Lung (tissue), 12 donors: Measurements from ENCODE around the gene DSG2. TPM values are rescaled to one million over a fixed set of nuclear protein-coding genes. Genes with fewer than 3 reads are reported as not detected.

ENCODE experiments used
- ATAC-seq: fragments of 200-7000 bp; cut with Tn5 transposase; one replicate; pipeline ENCODE4 v1.9.1; 2020; ENCODE audit warnings: moderate number of reproducible peaks; ENCODE audit not compliant: insufficient read depth, low FRiP score
- DNase-seq, 3 donors: peaks; one replicate each; pipeline ENCODE4 v3.0.0-alpha.2; 2013 to 2017
- H3K27ac ChIP-seq, 2 donors: one replicate each; pipeline ENCODE4 v1.5.1; 2013; ENCODE audit warnings: mild to moderate bottlenecking in 2 of 2, moderate library complexity in 2 of 2, control low read depth in 1 of 2, inconsistent platforms in 1 of 2, low read depth in 1 of 2, low read length in 1 of 2
- H3K27me3 ChIP-seq, 3 donors: one replicate each; pipeline ENCODE4 v1.5.1; 2013; ENCODE audit warnings: low read length in 2 of 3; ENCODE audit not compliant: control insufficient read depth in 3 of 3, insufficient read depth in 3 of 3
- H3K36me3 ChIP-seq, 4 donors: one replicate each; pipeline ENCODE4 v1.5.1; 2013; ENCODE audit warnings: low read length in 4 of 4, mild to moderate bottlenecking in 1 of 4, moderate library complexity in 1 of 4; ENCODE audit not compliant: control insufficient read depth in 4 of 4, insufficient read depth in 4 of 4
- H3K4me1 ChIP-seq, 5 donors: one replicate each; pipeline ENCODE4 v1.5.1; 2013; ENCODE audit warnings: low read length in 5 of 5, mild to moderate bottlenecking in 2 of 5, moderate library complexity in 1 of 5; ENCODE audit not compliant: control insufficient read depth in 5 of 5, insufficient read depth in 5 of 5
- H3K4me3 ChIP-seq: one replicate; pipeline ENCODE4 v1.5.1; 2013; ENCODE audit warnings: mild to moderate bottlenecking, control low read depth, moderate library complexity
- H3K9ac ChIP-seq, 2 donors: one replicate each; pipeline ENCODE4 v1.5.1; 2013; ENCODE audit warnings: low read length in 2 of 2, control low read depth in 1 of 2; ENCODE audit not compliant: insufficient read depth in 1 of 2
- H3K9me3 ChIP-seq, 4 donors: one replicate each; pipeline ENCODE4 v1.5.1; 2013; ENCODE audit warnings: low read length in 3 of 4, mild to moderate bottlenecking in 1 of 4, moderate library complexity in 1 of 4; ENCODE audit not compliant: control insufficient read depth in 4 of 4, insufficient read depth in 3 of 4
- WGBS, 2 donors: extraction: QIAGEN DNeasy Blood & Tissue Kit; methylation state at CpG; one replicate each; pipeline ENCODE4 v1.1.7; 2013; 5-methylcytosine and 5-hydroxymethylcytosine counted together
- polyA plus RNA-seq, 2 donors: library from polyadenylated mRNA; stranded (reverse); fragments of 200-250 nt; gene quantifications; one replicate each; pipeline ENCODE4 v1.2.1, GENCODE V29; 2013
- total RNA-seq, 2 donors: library from RNA; depleted of rRNA in 1 of 2; stranded (reverse); fragments of >200 nt in 1 of 2; gene quantifications; one replicate each; pipeline ENCODE4 v1.2.1, GENCODE V29; 2014 to 2021
- TF ChIP-seq, protein P1 (sequence below): IDR thresholded peaks from 2 replicates; pipeline ENCODE4 v1.5.1; 2012; ENCODE audit warnings: mild to moderate bottlenecking; ENCODE audit errors: control extremely low read depth, extremely low read depth
- donor health status: control.
- donor health status: control.
- donor health status: Bipolar disorder and iron deficiency.
- donor health status: healthy.
- donor health status: DM: yes; HTN: yes; CAD: no.

Gene DSG2
- total and polyA plus RNA-seq, 4 donors, result 8.9 to 28.0 (median 21.6) TPM

- peak; percentile 90 for ATAC-seq
- peak; percentile 61 to 84 (median 84) for DNase-seq
- H3K36me3 ChIP-seq, result no peaks in the 10 kb centered on the region
- no peak overlapping the region for H3K9ac ChIP-seq
- TF ChIP-seq, protein P1, sequence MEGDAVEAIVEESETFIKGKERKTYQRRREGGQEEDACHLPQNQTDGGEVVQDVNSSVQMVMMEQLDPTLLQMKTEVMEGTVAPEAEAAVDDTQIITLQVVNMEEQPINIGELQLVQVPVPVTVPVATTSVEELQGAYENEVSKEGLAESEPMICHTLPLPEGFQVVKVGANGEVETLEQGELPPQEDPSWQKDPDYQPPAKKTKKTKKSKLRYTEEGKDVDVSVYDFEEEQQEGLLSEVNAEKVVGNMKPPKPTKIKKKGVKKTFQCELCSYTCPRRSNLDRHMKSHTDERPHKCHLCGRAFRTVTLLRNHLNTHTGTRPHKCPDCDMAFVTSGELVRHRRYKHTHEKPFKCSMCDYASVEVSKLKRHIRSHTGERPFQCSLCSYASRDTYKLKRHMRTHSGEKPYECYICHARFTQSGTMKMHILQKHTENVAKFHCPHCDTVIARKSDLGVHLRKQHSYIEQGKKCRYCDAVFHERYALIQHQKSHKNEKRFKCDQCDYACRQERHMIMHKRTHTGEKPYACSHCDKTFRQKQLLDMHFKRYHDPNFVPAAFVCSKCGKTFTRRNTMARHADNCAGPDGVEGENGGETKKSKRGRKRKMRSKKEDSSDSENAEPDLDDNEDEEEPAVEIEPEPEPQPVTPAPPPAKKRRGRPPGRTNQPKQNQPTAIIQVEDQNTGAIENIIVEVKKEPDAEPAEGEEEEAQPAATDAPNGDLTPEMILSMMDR, result peak; percentile 85
- no peak overlapping the region for H3K27ac ChIP-seq
- no peaks in the 10 kb centered on the region for H3K4me1 ChIP-seq
- no peak overlapping the region for H3K4me3 ChIP-seq
- H3K27me3 ChIP-seq, result no peaks in the 10 kb centered on the region
- WGBS, 2 donors, result 14 to 20% methylated on average over 7 of the region's 7 CpGs
- no peaks in the 10 kb centered on the region for H3K9me3 ChIP-seq
Observed at GRCh38 chr18:31555971-31556747, 58.2 kb downstream of the DSG2 start.

GRCh38 chr18:31557446-31557845, 59.5 kb downstream of the DSG2 start:
- 99% methylated on average over 3 of the region's 3 CpGs for WGBS, 2 donors
- Histone ChIP-seq H3K36me3 (no peaks in the 10 kb centered on the region), H3K9me3 (no peaks in the 10 kb centered on the region), H3K27me3 (no peaks in the 10 kb centered on the region), H3K4me3 (no peak overlapping the region), H3K27ac (no peak overlapping the region), H3K9ac (no peak overlapping the region), H3K4me1 (no peaks in the 10 kb centered on the region)
- ATAC-seq (no peak), DNase-seq (no peak)
- TF ChIP-seq, protein P1, result no peak

DNA sequence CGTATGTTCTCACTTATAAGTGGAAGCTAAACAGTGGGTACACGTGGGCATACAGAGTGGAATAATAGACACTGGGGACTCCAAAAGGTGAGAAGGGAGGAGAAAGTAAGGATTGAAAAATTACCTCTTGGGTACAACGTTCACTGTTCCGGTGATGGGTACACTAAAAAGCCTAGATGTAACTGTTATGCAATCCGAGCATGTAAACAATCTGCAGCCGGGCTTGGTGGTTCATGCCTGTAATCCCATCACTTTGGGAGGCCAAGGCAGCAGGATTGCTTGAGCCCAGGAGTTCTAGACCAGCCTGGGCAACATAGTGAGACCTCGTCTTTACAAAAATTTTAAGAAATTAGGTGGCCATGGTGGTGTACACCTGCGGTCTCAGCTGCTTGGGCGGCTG, 60.6 kb downstream of the DSG2 start:
- no peak for DNase-seq
- Histone ChIP-seq H3K9ac (no peak overlapping the region), H3K9me3 (no peaks in the 10 kb centered on the region), H3K27me3 (no peaks in the 10 kb centered on the region), H3K4me3 (no peak overlapping the region), H3K4me1 (no peaks in the 10 kb centered on the region), H3K36me3 (no peaks in the 10 kb centered on the region), H3K27ac (no peak overlapping the region)
- no peak for ATAC-seq
- 73 to 77% methylated on average over 9 of the region's 9 CpGs for WGBS, 2 donors
- TF ChIP-seq, protein P1, result no peak

GRCh38 chr18:31562726-31563125, 64.7 kb downstream of the DSG2 start:
- TF ChIP-seq, protein P1, result no peak
- H3K4me1 ChIP-seq, result no peaks in the 10 kb centered on the region
- no peak for DNase-seq
- no peaks in the 10 kb centered on the region for H3K9me3 ChIP-seq
- H3K9ac ChIP-seq, result no peak overlapping the region
- ATAC-seq, result no peak
- H3K27me3 ChIP-seq, result no peaks in the 10 kb centered on the region
- no peaks in the 10 kb centered on the region for H3K36me3 ChIP-seq
- WGBS, 2 donors, result 60 to 76% methylated on average over 4 of the region's 4 CpGs
- no peak overlapping the region for H3K27ac ChIP-seq
- no peak overlapping the region for H3K4me3 ChIP-seq
